HG03159 (cell line): ENCODE data around the gene CPLANE1.
"Not testable (repeated sequence)": the region's sequence is repeated elsewhere in the genome, so short reads cannot be mapped to it uniquely, and the experiment has no call there.

ENCODE experiments used
- ATAC-seq: cut with Tn5 transposase; IDR thresholded peaks from one replicate; pipeline ENCODE4 v1.9.1; 2021; ENCODE audit warnings: mild to moderate bottlenecking, moderate library complexity; ENCODE audit not compliant: unreplicated experiment

The CPLANE1 gene

DNA sequence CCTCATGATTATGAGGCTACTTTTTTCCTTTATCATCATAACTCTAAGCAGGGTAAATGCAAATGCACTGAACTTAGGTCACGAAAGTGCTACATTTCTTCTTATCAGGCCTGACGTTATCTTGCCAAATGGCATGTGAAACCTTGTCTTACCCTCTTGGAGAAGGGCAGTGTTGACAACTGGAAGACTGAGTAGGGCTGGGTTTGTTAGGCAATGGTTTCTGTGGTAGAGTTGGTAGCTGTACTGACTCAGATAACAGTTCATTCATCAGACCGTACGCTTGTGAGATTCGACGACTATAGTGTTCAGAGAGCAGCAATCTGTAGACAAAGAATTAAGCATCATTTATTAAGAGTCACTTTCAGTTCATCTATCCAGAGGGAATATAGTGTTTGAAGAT lies 127.7 kb downstream of the CPLANE1 start:
- no peak for ATAC-seq

- no peak for ATAC-seq
These were observed 128.1 kb downstream of the CPLANE1 start for GRCh38 chr5:37121027-37121426.

DNA sequence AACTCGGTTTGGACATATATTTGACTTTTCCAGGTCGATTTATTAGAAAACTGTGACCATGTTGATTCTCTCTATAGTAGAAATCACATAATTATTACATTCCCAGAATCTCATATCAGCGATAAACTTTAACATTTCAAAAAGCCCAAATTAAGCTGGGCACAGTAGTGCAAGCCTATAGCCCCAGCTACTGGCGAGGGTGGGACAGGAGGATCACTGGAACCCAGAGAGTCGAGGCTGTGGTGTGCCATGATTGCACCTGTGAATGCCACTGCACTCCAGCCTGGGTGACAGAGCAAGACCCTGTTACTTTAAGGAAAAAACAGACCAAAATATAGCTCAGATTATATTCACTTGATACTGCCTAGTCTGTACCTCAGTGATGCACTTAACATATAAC lies 128.9 kb downstream of the CPLANE1 start:
- no peak for ATAC-seq

- no peak for ATAC-seq
These were observed 132.8 kb downstream of the CPLANE1 start for GRCh38 chr5:37116359-37116758.

DNA sequence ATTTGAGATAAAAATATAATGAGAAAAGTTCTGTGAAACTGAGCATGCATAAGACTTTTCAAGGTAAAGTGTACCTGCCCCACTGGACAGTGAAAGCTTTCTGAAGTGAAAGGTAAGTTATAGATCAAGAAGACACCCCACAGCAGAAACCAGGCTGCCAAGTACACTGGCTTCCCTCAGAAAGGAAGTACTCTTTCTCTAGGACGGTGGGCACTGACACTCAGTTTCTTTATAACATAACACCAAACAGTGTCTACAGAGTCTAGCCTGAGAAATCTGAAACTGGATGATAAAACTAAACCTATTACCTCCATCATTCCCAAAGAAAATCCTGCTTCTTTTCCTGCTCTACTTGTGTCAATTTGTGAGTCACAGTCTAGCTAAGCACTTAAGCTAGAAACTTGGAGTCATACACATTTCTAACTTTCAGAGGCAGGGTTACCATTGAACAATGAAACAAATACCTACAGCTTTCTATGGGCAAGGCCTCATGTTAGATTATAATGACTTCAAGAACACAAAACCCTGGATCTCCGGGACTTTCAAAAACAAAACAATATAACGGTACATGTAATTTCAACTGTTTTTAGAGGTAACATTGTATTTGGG lies 136.7 kb downstream of the CPLANE1 start:
- ATAC-seq = no peak

- ATAC-seq = peak; percentile 80
These were observed 137.5 kb downstream of the CPLANE1 start for GRCh38 chr5:37111426-37112382.

- ATAC-seq = no peak
These were observed 139.0 kb downstream of the CPLANE1 start for GRCh38 chr5:37110135-37110534.

- no peak for ATAC-seq
These were observed 139.8 kb downstream of the CPLANE1 start for GRCh38 chr5:37109338-37109737.

DNA sequence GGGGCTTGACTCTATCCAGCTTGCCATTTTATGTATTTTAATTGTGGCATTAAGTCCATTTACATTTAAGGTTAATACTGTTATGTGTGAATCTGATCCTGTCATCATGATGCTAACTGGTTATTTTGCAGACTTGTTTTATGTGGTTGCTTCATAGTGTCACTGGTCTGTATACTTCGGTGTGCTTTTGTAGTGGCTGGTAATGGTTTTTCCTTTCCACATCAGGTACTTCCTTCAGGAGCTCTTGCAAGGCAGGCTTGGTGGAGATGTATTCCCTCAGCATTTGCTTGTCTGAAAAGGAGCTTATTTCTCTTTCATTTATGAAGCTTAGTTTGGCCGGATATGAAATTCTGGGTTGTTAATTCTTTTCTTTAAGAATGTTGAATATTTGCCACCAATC lies 145.9 kb downstream of the CPLANE1 start:
- ATAC-seq = no peak

DNA sequence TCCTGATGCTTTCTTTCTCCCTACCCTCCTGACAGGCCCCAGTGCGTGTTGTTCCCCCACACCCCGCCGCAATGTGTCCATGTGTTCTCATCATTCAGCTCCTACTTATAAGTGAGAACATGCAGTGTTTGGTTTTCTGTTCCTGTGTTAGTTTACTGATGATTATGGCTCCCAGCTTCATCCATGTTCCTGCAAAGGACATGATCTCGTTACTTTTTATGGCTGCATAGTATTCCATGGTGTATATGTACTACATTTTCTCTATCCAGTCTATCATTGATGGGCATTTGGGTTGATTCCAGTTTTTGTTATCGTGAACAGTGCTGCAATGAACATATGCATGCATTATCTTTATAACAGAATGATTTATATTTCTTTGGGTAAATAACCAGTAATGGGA lies 149.9 kb downstream of the CPLANE1 start:
- ATAC-seq = not testable (repeated sequence)

- ATAC-seq = not testable (repeated sequence)
These were observed 155.4 kb downstream of the CPLANE1 start for GRCh38 chr5:37093795-37094194.

DNA sequence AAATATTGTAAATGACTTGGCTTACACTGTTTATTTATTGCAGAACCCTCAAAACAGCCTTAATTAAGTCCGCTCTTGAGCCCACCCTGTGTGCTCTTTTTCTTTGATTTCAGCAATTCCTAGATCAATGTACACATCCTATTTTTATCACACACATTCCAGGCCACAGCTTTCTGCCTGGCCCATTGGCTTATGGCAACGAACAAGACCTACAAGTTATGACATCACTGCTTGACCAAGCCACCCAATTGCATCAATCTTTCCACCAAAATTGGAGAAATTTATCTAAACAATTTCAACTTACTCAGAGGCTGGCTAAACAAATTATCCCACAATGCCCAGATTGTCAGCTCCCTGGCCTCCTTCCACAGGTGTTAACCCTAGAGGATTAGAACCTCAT lies 158.4 kb downstream of the CPLANE1 start:
- ATAC-seq = no peak

- no peak for ATAC-seq
These were observed 159.0 kb downstream of the CPLANE1 start for GRCh38 chr5:37090123-37090726.

GRCh38 chr5:37088009-37088408 lies 161.2 kb downstream of the CPLANE1 start:
- no peak for ATAC-seq

DNA sequence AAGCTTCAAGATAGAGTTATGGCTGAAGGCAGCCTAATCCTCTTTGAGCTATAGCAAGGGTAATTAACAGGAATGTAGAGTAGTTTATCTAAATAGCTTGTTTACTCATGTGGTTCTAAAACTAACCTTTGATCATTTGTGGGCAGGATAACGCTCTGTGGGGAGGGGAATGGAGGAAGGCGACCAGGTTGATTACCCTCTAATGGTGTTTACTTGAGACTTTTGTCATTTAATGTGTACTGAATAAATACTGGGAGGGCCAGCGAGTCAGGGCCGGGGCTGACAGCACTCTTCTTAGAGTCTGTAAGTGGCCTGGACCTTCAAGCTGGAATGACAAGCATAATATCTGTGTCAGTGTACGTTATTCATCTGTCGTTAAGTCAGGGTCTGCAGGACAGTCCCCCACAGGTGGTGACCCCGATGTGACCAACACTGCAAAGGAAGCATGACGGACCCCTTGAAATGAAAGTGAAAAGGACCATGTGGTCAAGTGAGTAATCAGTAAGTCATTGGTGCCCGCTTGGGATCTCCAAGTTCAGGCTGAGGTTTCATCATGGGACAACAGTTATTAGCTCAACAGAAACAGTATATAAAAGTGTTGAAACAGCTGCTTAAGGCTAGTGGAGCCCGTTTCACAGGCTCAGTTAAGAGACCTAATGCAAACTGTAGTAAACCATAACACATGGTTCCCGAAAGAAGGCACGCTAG lies 162.6 kb downstream of the CPLANE1 start:
- ATAC-seq = no peak

- ATAC-seq = not testable (repeated sequence)
These were observed 163.2 kb downstream of the CPLANE1 start for GRCh38 chr5:37086026-37086425.

DNA sequence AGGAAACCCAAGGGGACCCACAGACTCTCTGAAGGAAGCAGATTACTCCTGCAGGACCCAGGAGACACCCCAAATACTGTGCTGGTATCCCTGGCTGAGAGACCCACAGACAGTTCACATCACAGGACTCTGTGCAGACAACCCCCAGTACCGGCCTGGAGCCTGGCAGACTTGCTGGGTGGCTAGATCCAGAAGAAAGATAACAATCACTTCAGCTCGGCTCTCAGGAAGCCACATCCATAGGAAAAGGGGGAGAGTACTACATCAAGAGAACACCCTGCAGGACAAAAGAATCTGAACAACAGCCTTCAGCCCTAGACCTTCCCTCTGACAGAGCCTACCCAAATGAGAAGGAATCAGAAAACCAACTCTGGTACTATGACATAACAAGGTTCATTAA lies 166.2 kb downstream of the CPLANE1 start:
- ATAC-seq = not testable (repeated sequence)

DNA sequence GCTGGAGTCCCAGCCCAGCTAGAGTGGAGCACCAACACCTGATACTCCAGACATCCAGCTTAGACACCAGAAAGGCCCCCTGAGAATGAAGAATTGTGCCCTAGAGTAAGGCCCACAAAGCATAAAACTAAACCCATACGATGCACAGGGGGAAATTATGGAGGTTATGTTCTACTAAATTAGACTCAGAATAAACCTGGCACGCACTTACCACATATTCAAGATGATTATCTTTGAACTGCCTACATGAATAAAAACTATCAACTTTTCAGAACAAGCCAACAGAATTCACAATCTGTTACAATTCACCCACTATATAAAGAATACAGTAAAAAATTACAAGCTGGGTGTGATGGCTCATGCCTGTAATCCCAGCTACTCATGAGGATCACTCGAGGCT lies 168.5 kb downstream of the CPLANE1 start:
- no peak for ATAC-seq

DNA sequence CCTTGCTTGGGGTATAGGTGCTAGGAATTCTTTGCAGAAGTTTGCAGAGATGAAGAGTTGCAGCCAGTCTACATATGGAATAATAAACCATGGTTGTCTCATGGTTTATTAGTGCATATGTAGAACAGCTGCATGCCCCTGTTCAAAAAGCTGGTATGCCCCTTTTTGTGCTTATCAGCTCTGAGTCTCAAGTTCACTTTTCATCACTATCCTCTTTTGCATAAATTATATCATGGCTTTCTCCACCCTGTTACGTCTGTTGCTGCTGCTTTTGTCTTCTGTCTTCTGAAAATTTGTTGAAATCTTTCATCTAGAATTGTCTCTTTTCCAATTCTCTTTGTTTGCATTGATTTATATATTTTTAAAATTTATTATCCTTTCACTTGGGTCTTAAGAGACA lies 172.0 kb downstream of the CPLANE1 start:
- no peak for ATAC-seq

GRCh38 chr5:37075399-37075950 lies 173.7 kb downstream of the CPLANE1 start:
- ATAC-seq = no peak
